Duodenal mucosa (tissue), 2 donors: ENCODE measurements around the gene PYGB.
A peak's percentile ranks its signal among the peaks of the same experiment; 100 is the strongest.

ENCODE experiments used
- H3K27ac ChIP-seq: one replicate; pipeline ENCODE4 v1.7.0; 2013; ENCODE audit warnings: low read depth, low read length
- H3K27me3 ChIP-seq, 2 donors: one replicate each; pipeline ENCODE4 v1.7.0; 2013; ENCODE audit warnings: low read length in 2 of 2, control low read depth in 1 of 2; ENCODE audit not compliant: insufficient read depth in 2 of 2, control insufficient read depth in 1 of 2
- H3K36me3 ChIP-seq, 2 donors: one replicate each; pipeline ENCODE4 v1.7.0; 2013; ENCODE audit warnings: low read length in 2 of 2, control low read depth in 1 of 2; ENCODE audit not compliant: insufficient read depth in 2 of 2, control insufficient read depth in 1 of 2
- H3K4me1 ChIP-seq, 2 donors: one replicate each; pipeline ENCODE4 v1.7.0; 2013; ENCODE audit warnings: low read length in 2 of 2, control low read depth in 1 of 2; ENCODE audit not compliant: insufficient read depth in 2 of 2, control insufficient read depth in 1 of 2
- H3K4me3 ChIP-seq, 2 donors: one replicate each; pipeline ENCODE4 v1.7.0; 2013; ENCODE audit warnings: low read length in 2 of 2, low read depth in 1 of 2
- H3K9ac ChIP-seq, 2 donors: one replicate each; pipeline ENCODE4 v1.7.0; 2013; ENCODE audit warnings: low read length in 2 of 2, low read depth in 1 of 2
- H3K9me3 ChIP-seq, 2 donors: one replicate each; pipeline ENCODE4 v1.7.0; 2013; ENCODE audit warnings: low read length in 2 of 2, control low read depth in 1 of 2; ENCODE audit not compliant: control insufficient read depth in 1 of 2

PYGB gene

DNA sequence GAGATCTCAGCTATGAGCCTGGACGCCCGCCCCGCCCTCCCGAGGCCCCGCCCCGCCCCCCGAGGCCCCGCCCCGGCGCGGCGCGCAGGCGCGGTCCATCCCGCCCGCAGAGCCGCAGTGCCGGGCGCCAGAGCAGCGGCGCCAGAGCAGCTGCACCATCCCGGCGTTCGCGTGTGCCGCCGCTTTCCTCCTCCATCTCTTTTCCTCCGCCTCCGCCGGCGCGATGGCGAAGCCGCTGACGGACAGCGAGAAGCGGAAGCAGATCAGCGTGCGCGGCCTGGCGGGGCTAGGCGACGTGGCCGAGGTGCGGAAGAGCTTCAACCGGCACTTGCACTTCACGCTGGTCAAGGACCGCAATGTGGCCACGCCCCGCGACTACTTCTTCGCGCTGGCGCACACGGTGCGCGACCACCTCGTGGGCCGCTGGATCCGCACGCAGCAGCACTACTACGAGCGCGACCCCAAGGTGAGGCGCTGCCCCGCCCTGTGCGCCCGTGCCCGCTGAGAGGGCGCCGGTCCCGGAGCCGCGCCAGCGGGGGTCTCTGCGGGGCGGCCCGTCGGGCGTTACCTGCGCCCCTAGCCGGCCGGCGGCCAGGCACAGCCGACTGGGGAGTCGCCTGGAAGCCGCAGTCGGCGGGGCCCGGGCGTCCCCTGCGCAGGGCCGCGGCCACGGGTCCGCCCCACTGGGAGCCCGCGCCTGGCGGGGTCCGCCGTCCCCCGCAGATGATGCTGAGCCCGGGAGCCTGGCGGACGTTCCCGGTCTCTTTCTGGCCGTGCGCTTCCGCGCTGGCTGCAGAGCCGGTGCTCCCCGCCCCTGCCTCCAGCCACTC lies at the start of gene PYGB:
PYGB (plus strand) TSS at position 130 of the 830 bp plus-strand sequence; CDS start at position 224, 94 bp downstream.
- Histone ChIP-seq H3K9ac (peak within 1 kb of the TSS; percentile 63 to 90), H3K4me3 (peak within 1 kb of the TSS; percentile 84 to 97), H3K27ac (peak within 1 kb of the TSS; percentile 77), H3K4me1 (peaks cover 42 to 45% of the 10 kb centered on the region in 2 donors), H3K9me3 (no peaks in the 10 kb centered on the region), H3K36me3 (no peaks in the 10 kb centered on the region), H3K27me3 (no peaks in the 10 kb centered on the region)

DNA sequence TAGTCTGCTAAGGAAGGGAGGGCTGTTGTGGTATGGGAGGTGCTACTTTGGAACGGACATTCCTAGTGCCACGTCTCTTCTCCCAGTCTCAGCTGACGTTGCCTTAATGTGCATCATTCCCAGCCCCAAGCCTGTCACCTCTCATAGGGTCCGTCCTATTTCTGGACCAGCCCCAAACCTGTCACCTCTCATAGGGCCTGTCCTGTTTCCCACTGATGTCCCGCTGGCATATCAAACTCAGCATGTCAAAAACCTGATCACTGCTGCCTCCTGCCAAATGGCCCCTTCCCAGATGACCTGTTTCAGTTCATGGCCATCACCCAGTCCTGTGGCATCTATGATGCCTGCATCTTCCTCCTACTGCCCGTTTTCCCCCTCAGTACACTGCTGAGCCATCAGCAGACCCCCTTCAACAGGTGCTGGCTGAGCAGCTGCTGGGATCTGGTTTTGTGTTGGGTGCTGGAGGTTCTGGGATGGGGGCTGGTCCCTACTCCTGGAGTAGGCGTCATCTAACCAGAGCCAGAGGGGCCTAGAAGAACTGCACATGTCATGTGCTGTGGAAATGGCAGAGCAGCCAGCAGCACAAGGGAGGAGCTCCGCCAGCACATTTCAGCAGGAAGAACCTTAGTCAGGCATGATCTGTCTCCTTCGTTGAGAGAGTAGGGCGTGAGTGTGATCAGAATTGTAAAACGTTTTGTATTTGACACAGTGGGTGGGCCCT lies 49.1 kb upstream of the PYGB start:
- Histone ChIP-seq H3K4me1 (peaks cover 25% of the 10 kb centered on the region in 2 donors), H3K4me3 (no peak overlapping the region), H3K9me3 (no peaks in the 10 kb centered on the region), H3K36me3 (peaks cover 0 to 3% of the 10 kb centered on the region in 2 donors), H3K27ac (no peak overlapping the region), H3K9ac (no peak overlapping the region), H3K27me3 (no peaks in the 10 kb centered on the region)

DNA sequence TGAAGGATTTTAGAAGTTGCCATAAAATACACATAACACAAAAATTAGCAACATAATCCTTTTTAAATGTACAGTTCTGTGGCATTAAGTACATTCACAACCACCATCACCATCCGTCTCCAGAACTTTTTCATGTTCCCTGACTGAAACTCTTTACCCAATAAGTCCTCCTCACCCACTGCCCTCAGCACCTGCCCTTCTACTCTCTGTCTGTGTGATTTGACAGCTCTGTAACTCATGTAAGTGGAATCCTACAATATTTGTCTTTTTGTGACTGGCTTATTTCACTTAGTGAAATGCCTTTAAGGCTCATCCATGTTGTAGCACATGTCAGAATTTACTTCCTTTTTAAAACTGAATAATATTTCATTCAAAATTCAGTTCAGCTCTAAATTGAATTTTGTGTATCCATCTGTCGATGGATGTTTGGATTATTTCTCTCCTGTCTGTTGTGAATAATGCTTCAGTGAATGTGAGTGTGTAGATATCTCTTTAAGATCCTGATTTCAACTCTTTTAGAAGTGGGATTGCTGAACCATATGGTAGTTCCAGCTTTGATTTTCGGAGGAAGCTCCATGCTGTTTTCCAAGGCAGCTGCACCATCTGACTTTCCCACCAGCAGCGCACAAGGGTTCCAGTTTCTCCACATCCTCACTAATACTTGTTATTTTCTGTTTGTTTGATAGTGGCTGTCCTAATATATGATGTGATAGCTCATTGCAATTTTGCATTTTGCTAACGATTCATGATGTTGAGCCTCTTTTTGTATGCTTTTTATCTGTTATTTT lies 48.2 kb upstream of the PYGB start:
- Histone ChIP-seq H3K9ac (no peak overlapping the region), H3K27ac (no peak overlapping the region), H3K36me3 (peaks cover 0 to 3% of the 10 kb centered on the region in 2 donors)

DNA sequence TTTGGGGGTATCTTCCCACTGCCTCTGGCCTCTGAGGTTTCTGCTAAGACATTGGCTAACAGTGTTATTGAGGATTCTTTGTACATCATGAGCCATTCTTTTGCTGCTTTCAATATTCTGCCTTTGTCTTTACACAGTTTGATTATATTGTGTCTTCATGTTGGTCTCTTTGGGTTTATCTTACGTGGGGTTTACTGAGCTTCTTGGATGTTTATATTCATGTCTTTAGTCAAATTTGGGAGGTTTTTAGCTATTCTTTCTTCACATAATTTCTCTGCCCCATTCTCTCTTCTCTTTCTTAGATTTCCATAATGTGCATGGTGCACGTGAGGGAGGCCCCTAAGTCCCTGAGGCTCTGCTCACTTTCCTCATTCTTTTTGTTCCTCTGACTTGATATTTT lies 44.8 kb upstream of the PYGB start:
- Histone ChIP-seq H3K9ac (no peak overlapping the region), H3K27me3 (no peaks in the 10 kb centered on the region), H3K9me3 (no peaks in the 10 kb centered on the region), H3K36me3 (peaks cover 3 to 4% of the 10 kb centered on the region in 2 donors), H3K27ac (no peak overlapping the region), H3K4me3 (no peak overlapping the region), H3K4me1 (peaks cover 3 to 11% of the 10 kb centered on the region in 2 donors)

More for the DNA sequence above, 48.2 kb upstream of the PYGB start:
- Histone ChIP-seq H3K27me3 (no peaks in the 10 kb centered on the region), H3K9me3 (no peaks in the 10 kb centered on the region), H3K4me1 (peaks cover 25 to 27% of the 10 kb centered on the region in 2 donors), H3K4me3 (no peak overlapping the region)

DNA sequence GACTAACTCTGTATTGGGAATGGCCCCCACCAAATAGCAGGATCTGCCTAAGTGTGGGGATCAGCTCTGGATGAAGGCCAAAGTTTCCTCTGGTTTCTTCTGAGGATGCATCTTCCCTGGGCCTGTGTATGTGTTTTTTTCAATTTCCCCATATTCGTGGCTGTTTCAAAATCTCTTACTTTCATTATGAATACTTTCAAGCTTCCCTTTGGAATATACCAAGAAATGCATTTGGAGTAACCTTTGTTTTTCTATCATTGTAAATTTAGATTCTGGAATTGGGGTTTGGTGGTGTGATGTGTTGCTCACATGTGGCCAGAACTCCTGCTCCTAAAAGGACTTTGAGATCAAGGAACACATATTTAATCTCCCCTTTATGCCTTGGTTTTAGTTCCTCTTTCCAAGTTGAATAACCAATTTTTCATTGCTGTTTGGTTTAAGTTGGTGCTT lies 44.0 kb upstream of the PYGB start:
- H3K27ac ChIP-seq = no peak overlapping the region

DNA sequence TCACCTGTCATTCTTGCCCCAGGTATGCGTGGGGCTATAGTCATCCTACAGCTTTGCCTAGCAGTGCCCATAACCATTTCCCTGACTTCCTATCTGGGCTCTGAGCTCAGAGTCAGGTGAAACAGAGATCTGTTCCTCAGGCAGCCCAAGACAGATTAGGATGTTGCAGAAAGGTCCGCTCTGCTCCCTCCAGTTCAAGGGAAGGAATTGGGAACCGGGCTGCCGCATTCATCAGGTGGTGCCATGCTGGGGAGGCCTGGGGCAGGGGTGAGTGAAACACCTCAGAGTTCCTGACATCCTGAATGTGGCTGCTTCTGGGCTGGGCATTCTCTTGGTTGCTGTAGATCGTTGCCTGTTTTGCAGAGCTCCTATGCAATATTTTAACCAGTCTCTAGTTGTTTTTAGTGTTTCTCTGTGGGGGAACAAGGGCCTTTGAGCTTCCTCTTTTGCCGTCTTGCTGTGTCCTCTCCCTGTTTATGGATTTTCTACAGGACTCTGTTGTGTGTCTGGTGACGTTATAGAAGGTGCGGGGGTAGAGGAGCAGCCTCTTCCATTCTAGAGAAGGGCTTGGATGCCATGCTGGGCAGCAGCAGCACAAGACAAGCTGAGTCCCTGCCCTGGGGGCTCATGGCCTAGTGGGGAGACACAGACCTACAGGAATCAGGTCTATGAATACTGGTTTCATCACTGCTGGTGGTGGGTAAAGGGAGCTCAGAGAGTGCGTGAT lies 43.2 kb upstream of the PYGB start:
- H3K27me3 ChIP-seq = no peaks in the 10 kb centered on the region
- no peak overlapping the region for H3K9ac ChIP-seq
- peaks cover 3 to 6% of the 10 kb centered on the region in 2 donors for H3K36me3 ChIP-seq
- H3K27ac ChIP-seq = no peak overlapping the region
- H3K4me1 ChIP-seq = peaks cover 3 to 11% of the 10 kb centered on the region in 2 donors
- no peaks in the 10 kb centered on the region for H3K9me3 ChIP-seq
- no peak overlapping the region for H3K4me3 ChIP-seq

More for the DNA sequence above, 44.0 kb upstream of the PYGB start:
- Histone ChIP-seq H3K27me3 (no peaks in the 10 kb centered on the region), H3K9me3 (no peaks in the 10 kb centered on the region), H3K36me3 (peaks cover 3 to 4% of the 10 kb centered on the region in 2 donors), H3K4me3 (no peak overlapping the region), H3K9ac (no peak overlapping the region), H3K4me1 (peaks cover 3 to 11% of the 10 kb centered on the region in 2 donors)

DNA sequence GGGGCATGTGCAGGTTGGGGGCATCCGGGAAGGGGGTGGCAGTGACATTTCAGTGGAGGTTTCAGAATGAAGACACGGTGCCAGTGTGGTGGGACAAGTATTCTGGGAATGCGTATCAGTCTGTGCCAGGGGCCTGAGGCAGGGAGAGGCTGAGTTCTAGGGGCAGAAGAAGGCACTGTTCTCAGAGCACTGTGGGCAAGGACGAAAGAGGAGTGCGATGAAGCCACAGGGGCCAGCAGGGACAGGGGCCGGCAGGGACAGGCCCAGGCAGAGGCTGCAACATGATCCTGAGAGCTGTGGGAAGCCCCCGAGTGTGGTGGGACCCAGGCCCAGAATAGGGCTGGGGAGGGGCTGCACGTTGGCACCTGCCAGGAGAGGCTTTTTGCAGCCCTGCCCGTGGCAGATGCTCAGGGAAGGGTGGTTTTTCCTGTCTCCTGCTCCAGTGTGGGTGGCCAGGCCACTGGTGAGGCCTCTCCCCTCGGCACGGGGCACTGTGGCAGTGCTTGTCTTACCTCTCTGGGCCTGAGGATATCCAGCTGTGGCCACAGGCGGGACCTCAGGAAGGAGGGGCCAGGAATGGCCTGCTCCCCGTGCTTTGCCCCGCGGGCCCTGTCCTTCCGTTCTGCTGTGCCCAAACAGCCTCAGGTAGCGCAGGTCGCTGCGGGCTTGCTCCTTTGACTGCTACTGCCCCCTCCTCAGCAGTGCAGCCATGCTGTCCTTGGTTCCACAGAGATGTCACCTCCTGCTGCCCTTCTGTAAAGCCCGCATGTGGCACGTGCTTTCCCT lies 42.4 kb upstream of the PYGB start:
- Histone ChIP-seq H3K27me3 (no peaks in the 10 kb centered on the region), H3K4me1 (peaks cover 3 to 11% of the 10 kb centered on the region in 2 donors), H3K36me3 (peaks cover 9 to 13% of the 10 kb centered on the region in 2 donors), H3K4me3 (no peak overlapping the region), H3K27ac (no peak overlapping the region), H3K9ac (no peak overlapping the region), H3K9me3 (no peaks in the 10 kb centered on the region)

DNA sequence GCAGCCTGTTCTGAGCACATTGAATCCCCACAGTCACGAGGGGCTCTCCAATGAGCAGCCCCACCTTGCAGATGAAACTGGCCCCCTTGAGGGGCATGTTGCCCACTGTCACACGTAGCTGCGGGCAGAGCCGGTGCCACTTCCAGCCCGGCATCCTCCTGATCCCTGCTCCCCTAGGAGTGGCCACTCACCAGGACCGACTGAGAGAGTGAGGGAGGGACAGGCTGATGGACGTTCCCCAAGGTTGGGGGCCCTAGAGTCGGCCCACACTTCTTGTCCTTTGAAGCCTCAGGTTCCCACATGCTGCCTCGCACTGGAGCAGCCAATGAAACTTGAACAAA lies 41.9 kb upstream of the PYGB start:
- H3K9ac ChIP-seq = no peak overlapping the region
- no peak overlapping the region for H3K4me3 ChIP-seq
- no peaks in the 10 kb centered on the region for H3K9me3 ChIP-seq
- H3K27me3 ChIP-seq = no peaks in the 10 kb centered on the region
- H3K36me3 ChIP-seq = peaks cover 9 to 17% of the 10 kb centered on the region in 2 donors
- H3K27ac ChIP-seq = no peak overlapping the region
- H3K4me1 ChIP-seq = peaks cover 1 to 11% of the 10 kb centered on the region in 2 donors

DNA sequence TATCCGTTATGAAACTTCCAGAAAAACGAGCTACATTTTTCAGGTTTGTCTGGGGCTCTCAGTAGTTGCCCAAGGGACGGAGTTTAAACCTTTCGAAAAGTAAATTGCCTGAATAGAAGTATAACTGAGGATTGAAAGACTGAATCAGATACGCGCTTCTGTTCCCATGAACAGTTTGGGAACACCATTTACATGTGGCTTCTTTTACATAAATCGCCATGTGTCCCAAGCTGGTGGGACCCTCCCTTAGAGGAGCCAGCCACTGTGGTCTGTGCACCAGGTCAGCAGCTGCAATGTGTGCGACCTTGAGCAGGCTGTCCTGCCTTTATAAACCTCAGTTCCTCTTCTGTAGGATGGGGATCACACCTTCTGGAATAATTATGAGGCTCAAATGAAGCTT lies 41.3 kb upstream of the PYGB start:
- Histone ChIP-seq H3K4me3 (no peak overlapping the region), H3K9me3 (no peaks in the 10 kb centered on the region), H3K36me3 (peaks cover 14 to 22% of the 10 kb centered on the region in 2 donors), H3K9ac (no peak overlapping the region), H3K27me3 (no peaks in the 10 kb centered on the region), H3K4me1 (peaks cover 0 to 11% of the 10 kb centered on the region in 2 donors), H3K27ac (no peak overlapping the region)
